ENCODE results near the gene TIGD3. TPM values are rescaled to one million over a fixed set of nuclear protein-coding genes. Genes with fewer than 3 reads are reported as not detected.

TIGD3 gene
- total and polyA plus RNA-seq, 2 of the 13 experiments (the other 11 are each of a cell fraction or from before 2014, with no cell fraction given): 0.49 to 4.9 TPM

DNA sequence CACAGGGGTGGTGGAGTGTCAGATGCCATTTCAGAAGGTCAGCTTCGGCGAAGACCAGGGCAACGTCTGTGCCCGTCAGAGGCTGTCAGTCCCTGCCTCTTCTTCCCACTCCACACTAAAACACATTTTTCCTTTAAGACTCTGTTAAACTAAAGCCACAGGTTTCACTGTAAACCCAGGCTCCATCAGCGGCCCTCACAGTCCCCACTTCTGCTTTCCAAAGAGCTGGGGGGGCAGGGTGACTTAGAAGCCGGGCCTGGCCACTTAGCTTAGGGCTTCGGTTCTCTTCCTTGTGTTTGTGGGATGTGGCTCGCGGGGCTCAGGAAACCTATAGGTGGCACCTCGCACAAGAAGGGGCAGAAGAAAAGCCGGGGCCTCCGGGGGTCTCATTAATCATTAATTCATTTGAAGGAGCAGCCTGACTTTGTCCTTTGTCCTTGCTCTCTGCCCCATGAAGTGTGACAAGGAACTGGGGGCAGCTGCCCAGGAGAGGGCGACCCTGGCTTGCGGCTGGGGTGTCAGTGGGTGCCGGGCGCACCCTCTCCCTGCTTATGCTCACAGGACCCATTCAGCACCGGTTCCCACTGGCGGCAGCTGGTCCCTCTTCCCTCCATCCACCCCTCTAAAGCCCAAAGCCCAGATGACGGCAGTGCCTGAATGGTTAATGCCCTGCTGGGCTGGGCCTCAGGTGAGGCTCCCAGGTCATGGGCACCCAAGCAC, 23.8 kb downstream of the TIGD3 start (continued):
- TF ChIP-seq RARG (CRISPR knock-in tag; IDR thresholded peaks at IDR 0.05; ENCODE audit: low read depth): no peak
- no peak for TF ChIP-seq SMARCE1 (IDR thresholded peaks at IDR 0.05; ENCODE audit: borderline replicate concordance)
- no peak for TF ChIP-seq ZNF34 (CRISPR knock-in tag; IDR thresholded peaks at IDR 0.05; ENCODE audit: borderline replicate concordance)
- TF ChIP-seq, protein P1, sequence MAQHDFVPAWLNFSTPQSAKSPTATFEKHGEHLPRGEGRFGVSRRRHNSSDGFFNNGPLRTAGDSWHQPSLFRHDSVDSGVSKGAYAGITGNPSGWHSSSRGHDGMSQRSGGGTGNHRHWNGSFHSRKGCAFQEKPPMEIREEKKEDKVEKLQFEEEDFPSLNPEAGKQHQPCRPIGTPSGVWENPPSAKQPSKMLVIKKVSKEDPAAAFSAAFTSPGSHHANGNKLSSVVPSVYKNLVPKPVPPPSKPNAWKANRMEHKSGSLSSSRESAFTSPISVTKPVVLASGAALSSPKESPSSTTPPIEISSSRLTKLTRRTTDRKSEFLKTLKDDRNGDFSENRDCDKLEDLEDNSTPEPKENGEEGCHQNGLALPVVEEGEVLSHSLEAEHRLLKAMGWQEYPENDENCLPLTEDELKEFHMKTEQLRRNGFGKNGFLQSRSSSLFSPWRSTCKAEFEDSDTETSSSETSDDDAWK (CRISPR knock-in tag; IDR thresholded peaks at IDR 0.05): no peak
- TF ChIP-seq, protein P2, sequence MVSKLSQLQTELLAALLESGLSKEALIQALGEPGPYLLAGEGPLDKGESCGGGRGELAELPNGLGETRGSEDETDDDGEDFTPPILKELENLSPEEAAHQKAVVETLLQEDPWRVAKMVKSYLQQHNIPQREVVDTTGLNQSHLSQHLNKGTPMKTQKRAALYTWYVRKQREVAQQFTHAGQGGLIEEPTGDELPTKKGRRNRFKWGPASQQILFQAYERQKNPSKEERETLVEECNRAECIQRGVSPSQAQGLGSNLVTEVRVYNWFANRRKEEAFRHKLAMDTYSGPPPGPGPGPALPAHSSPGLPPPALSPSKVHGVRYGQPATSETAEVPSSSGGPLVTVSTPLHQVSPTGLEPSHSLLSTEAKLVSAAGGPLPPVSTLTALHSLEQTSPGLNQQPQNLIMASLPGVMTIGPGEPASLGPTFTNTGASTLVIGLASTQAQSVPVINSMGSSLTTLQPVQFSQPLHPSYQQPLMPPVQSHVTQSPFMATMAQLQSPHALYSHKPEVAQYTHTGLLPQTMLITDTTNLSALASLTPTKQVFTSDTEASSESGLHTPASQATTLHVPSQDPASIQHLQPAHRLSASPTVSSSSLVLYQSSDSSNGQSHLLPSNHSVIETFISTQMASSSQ (IDR thresholded peaks at IDR 0.05; ENCODE audit: low read depth): peak; percentile 53; the same call in 1 of the 2 replicates
- TF ChIP-seq, protein P2 (CRISPR knock-in tag; IDR thresholded peaks at IDR 0.05; ENCODE audit: borderline replicate concordance): no peak; the same call in 1 of the 2 replicates
